ENCODE data around the gene TMEM51.
A peak's percentile ranks its signal among the peaks of the same experiment; 100 is the strongest.
"Not testable (repeated sequence)": the region's sequence is repeated elsewhere in the genome, so short reads cannot be mapped to it uniquely, and the experiment has no call there.

Gene TMEM51

DNA sequence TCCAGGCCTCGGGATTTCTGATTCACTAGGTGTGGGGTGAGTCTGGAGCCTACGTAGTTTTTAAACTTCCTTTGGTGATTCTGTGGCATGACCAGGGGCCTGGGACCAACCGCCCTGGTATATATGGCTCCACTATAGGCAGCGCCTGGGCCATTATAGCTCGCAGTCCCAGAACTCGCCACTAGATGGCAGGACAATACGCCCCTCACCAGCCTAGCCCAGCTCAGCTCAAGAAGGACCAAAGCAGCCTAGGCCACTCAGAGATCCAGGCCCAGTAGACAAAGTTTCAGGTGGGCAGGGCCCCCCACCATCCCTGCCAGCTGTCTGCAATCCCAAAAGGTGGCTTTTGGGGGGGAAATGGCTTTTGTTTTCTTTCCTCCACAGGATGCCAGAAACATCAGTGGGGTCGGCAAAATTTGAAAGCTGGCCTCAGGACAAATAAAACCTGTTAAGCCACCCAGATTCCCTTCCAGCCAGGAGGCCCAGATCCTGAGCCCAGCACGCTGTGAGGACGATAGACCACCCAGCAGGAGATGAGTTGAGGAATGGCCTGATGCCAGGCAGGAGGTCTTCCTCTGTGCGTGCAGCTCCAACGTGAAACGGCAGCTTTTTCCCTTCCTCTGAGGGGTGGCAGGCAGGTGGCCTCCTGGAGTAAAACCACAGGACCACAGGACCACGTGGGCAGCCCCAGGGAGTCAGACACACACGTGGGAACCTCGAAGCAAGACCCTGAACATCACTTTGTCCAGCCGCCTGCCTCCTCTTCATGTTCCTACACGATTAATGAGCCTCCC is 24.8 kb upstream of the TMEM51 start:
- DNase-seq: peak; percentile 63 to 98

DNA sequence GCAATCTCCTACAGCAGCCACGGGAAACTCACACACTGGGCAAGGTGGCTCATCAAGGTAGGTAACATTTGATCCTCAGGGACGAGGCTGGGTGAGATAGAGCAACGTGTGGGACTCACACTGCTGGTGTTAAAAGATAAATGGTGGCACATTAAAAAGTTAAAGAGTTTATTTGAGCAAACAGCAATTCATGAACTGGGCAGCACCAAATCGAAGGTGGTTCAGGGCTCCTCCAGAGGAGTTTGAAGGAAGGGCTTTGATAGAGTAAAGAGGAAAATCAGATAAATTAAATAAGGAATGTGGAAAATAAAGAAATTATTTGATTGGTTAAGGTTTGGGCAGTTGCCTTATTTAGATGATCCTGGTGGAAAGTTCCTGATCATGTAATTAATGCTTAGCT is 23.6 kb upstream of the TMEM51 start:
- no peak for DNase-seq

DNA sequence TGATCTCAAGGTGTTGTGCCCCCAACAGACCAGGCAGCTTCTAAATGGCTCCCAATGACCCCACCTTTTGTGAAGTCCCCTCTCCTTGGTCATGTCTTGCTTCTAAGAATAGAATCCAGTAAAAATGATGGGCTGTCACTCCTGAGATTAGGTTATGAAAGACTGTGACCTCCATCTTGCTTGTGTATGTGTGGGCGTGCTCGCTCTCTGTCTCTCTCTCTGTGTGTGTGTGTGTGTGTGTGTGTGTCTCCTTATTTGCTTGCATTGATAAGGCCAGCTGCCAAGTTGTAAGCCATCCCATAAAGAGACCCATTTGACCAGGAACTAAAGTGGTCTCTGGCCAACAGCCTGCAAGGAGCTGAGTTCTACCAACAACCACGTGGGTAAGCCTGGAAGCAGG is 22.9 kb upstream of the TMEM51 start:
- DNase-seq: no peak

DNA sequence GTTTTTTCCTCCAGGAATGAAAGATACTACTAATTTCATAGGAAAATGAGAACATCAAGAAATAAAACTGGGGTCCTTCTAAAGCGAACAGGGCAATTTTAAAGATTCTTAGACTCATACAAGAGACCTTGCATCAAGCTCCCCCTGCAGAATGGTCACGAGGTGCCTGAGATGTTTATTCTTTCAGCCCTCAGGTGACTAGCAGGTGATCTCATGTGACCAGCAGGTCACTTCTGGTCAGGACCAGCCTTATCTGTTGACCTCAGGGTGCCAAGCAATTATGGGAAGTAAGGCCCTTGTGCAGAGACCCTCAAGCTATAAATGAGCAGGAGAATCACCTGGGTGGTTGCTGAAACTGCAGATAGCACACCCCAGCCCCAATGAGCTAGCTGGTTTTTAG is 20.6 kb upstream of the TMEM51 start:
- DNase-seq: no peak

DNA sequence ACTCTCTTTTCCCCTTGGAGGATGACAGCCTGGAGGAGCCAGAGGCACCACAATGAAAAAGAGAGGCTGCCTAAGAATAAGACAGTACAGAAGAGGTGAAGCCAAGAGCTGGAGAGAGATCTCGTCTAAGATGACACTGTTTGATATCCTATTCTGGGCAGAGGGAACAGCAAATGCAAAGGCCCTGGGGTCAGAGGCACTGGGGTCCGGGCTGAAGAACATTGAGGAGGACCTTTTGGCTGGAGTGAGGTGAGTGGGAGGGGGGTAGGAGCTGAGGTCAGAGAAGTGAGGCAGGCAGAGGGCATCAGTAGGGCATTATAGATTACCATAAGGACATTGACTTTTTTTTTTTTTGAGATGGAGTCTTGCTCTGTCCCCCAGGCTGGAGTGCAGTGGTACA is 19.3 kb upstream of the TMEM51 start:
- DNase-seq: no peak

DNA sequence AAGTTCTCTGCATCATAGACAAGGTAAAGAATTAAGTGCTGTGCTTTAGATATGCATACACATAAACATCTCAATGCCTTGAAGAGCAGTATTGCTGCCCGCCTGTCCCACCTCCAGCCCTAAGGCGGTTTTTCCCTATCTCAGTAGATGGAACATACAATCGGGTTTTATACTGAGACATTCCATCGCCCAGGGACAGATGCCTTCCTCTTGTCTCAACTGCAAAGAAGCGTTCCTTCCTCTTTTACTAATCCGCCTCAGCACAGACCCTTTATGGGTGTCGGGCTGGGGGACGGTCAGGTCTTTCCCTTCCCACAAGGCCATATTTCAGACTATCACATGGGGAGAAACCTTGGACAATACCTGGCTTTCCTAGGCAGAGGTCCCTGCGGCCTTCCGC is 17.9 kb upstream of the TMEM51 start:
- DNase-seq: not testable (repeated sequence)

DNA sequence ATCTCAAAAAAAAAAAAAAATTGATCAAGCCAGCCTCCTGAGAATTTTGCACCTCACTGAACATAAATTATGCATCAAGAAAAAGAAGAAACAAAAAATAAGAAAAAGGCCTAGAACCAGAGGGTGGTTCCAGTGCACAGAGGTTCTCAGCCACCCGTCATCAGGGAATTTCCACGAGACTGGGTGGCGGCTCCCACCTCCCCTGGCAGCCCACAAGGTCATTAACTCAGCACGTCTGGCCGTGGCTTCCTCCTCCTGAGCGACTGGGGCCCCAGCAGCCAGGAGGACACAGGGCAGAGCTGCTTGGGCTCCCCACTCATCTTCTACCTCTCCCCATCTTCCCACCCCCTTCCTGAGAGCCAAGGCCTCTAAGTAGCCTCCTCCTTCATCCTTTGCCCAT is 15.7 kb upstream of the TMEM51 start:
- peak; percentile 88 for DNase-seq

DNA sequence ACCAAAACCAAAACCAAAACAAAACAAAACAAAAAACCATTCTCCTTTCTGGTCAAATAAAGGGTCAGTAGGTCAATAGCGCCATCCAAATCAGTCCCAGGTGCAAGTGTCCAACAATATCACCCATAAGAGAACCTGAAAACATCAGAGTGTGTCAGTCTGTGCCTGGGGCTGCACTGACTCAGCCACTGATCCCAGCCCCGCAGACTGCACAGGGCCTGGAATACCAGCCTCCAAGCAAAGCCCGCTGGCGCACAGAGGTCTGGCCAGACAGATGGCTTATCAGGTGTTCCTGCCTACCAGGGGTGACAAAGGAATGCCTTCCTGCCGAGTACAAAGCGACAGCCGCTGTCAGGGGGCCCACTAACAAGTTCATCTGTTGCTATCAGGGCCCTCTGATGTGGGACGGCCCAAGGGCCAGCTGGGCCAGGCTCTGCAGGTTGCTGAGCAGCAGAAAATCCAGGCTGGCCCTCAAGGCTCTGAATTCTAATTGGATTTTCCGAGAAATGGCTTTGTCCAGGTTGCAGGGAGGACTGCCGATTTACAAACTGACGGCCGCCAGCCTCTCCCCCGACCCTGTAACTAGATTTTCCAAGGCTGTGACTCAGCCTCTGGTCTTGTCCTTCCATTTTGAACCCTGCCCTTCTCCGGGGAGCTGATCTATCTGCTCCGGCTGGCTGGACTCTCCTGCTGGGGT is 13.7 kb upstream of the TMEM51 start:
- DNase-seq: no peak

DNA sequence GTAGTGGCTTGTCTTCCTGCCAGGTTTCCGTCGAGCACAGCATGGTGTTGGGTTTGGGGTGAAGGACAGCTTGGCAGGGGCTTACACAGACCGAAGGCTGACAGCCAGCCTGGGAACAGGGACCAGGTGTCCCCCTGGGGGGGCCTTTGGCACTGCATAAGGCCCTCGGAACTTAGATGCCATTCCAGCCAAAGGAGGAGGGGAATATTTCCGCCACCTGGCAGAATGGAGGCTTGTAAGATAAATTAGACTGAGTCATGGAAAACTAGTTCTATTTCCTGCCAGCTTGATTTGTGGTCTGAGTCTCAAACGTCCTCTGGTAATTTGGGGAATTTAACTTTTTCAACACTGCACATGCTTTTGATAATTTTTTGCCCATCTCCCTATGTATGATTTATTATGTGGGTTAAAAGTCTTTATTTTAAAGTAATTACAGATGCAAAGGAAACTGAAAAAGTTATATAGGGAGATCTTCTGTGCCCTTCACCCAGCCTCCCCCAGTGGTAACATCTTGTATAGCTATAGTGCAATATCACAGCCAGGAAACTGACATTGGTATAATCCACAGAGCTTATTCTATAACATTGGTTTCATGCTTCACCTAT is 11.5 kb upstream of the TMEM51 start:
- DNase-seq: peak; percentile 28 to 49

DNA sequence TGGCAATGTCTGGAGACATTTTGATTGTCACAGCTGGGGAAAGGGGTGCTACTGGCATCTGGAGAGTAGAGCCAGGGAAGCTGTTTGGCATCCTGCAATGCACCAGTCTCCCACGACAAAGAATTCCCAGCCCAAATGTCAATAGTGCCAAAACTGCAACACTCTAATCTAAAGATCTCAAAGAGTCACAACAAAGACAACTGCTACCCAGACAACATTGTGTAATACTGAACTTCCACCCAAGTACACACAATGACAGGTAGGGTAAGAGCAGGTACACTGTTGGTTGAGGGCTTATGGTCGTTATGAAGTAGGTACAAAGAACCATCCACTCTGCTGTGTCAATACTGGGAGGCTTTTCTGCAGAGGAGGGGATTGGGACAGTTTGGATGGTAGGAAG is 8.2 kb upstream of the TMEM51 start:
- DNase-seq: no peak

DNA sequence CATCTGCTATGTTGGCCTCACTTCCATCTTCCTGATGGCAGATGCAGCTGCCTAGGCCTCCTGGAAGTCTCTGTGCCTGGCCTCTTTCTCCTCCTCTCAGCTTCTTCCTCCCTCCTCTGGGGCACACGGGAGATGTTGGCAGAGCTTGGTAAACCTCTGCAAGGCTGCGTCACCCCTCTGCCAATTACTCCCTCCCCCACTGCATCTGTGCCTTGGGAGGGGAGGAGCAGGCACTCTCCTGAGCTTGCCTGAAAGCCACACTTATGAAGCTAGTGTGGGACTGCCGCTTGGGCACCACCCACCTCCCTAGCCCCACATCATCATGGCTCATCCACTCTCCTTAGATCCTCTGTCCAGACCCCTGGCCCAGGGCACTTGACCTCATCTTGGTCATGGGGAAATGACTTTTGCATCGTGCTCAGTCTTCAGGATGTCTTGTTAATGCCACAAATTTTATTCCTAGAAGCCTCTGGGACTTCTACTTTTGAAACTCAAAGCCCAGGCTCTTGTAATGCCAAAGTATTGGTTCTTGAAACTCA is 7.3 kb upstream of the TMEM51 start:
- DNase-seq: no peak

DNA sequence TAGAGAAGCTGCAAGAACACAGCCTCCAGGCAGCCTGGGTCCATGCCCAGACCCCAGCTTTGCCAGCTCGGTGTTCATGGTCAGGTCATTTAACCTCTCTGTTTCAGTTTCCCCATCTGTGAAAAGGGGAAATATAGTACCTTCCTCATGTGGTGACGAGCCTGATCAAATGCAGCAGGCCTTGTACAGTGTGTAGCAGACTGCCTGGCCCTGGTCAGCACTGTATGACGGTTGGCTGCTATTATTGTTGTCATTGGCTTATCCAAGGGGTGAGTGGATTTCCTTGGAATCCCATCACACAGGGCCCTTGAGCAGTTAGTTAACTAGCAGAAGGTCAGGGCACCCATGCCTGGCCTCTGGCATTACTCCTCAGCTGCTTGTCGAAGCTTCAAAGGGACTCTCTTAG is 6.6 kb upstream of the TMEM51 start:
- peak; percentile 34 to 38 for DNase-seq

DNA sequence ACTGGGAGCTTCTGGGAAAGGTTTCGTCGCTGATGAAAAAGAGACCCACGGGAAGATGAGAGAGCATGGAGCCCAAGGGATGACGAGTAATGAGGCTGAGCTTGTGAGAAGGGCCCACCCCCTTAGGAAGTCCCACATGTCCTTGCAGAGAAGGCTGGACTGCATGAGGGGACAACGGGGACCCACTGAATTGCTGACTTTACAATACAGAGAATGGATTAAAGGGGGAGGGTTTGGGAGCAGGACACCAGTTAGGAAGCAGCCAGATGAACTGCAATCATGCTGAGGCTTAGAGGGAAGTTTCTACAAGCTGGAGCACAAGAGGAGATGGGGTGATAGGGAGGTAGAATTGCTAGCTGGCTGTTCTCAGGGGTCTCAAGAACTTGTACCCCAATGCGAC is 5.5 kb upstream of the TMEM51 start:
- no peak for DNase-seq

DNA sequence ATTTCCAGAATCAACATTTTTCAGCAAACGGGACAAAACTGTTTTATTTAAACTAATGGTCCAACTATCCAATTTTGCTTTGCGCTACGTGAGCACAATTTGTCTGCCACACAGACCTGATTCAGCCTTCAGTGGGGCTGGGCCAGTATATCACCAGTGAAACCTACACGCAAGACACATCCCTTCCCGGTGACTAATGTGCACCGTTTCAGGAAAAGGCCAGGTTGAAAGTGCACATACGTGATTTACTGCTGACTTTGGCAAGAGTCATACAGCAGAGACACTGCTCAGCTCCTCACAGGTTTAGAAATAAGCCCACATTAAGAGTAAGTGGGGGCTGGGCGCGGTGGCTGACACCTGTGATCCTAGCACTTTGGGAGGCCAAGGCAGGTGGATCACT is 5.1 kb upstream of the TMEM51 start:
- no peak for DNase-seq

DNA sequence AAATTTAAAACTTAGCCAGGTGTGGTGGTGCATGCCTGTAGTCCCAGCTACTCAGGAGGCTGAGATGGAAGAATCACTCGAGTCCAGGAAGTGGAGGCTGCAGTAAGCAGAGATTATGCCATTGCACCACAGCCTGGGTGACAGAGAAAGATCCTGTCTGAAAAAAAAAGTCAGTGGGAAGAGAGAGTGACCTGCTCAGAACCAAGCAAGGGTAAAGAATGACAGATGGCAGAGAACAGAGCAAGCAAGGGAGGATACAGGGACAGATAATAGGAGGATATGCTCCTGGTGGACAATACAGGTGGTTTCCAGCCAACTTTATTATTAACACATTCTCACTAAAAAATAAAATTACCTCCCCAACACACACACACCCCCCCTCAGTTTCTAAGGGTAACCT is 4.6 kb upstream of the TMEM51 start:
- DNase-seq: no peak

DNA sequence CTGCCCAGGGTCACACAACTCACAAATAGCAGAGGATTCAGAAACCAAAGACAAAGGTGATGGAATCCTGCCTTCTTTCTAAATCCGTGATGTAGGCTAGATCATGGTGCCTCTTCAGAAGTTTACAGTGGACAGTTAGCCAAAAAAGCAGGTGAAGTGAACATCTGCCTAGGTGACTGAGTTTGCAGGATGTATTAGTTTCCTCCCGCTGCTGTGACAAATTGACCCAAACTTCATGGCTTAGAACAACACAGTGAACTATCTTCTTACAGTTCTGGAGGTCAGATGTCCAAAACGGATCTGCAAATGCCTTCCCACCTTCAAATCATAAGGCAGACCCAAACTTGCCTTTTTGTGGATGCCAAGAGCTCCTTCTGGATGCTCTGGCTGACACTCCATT is 3.2 kb upstream of the TMEM51 start:
- DNase-seq: no peak

DNA sequence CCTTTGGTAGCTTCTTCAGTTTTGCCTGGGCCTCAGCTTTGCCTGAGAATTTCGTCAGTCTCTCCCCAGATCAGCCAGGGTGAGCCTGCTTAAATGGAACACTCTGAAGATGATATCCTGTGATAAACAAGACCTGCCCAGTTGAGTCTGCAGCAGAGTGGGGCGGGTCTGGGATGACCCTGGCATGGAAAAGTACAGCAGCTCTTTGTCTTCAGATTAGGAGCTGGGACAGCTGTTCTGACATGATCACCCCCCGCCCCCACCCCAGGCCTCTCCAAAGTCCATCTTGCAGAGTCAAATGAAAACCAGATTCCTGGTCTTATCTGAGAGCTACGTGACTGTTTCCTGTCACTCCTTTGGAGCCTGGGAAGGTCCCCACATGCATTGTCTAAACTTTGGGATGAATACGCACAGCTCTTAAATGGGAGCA is 2.2 kb upstream of the TMEM51 start:
- DNase-seq: no peak

DNA sequence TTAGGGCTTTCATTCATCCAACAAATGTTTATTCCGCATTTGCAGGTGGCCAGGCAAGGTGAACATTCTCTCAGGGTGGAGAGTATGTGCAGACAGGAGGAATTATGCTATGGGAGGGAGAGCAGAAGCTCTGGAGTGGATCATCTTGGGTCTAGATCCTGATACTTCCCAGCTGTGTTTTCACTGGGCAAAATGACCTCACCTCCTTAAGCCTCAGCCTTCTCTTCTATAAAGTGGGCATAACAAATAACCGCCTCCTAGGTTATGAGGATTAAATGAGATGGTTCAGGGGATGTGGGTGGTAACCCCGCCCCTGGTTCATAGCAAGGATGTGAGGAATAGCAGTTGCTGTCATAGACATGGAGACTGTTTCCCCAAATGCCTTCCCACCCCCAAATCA is 1.7 kb upstream of the TMEM51 start:
- DNase-seq: no peak

DNA sequence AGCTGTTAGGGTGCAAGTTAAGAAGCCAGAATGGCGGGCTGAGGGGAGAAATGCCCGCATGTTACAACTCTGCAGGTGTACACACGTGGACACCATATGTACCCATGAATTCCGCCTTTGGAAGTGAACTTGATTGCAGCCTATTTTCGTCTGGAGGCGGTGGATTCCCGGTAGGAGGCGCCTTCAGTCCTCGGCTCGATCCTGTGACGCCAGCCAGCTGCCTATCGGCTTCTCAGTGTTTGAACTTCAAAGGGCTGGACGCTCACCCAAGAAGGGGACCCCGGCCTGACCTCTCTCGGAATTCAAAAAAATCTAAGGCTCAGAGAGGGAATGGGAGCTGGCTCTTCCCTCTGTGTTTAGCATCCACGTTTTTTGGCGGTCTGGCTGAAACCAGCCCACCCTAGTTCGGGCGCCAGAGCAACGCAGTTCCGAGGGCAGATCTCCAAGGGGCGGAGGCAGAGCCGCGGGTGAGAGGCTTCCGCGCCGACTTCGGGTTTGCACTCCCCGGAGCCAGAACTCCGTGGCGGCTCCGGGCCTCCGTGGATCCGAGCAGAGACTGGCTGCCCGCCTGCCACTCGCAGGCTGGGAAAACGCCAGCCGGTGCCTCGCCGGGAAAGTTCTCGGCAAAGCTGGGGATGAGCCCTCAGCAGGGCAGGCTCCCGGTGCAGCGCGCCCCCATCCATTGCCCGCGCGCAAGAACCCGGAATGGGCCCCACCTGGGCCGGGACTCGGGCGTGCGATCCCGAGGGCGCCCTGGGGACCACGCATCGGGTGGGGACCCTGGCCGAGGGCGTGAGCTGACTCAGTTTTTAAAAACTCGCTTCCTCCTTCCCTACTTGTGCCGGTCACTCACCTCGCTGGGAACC is 996 bp upstream of the TMEM51 start:
- DNase-seq: peak; percentile 73 to 77

DNA sequence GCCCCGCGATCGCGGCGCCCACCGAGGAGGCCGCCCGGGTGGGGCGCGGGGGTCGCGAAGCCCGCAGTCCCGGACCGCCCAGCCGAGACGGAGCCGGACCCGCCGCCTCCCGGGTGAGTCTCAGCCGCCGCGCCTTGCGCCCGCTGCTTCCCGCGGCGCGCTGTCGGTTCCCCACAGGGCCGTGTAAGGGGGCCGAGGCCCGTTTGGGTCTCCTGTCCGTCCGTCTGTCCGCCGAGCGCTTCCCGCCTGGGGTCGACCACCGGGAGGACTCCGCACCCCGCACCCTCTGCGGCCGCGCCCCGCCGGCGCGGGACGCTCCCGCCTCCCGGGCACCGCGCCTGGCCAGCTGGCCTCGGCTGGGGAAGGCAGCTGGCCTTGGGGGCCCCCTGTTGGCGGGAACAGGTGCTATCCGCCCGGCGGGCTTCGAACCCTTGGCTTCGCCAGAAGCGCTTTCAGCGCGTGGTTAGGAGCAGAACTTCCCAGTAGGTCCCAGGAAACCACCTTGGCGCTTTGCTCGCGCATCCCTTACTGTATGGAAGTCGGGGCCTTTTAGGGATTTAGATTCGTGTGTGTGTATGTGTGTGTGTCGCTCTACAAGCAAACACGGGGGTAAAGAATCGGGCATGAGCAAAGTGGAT is 414 bp downstream of the TMEM51 start:
- peak; percentile 52 to 83 for DNase-seq

DNA sequence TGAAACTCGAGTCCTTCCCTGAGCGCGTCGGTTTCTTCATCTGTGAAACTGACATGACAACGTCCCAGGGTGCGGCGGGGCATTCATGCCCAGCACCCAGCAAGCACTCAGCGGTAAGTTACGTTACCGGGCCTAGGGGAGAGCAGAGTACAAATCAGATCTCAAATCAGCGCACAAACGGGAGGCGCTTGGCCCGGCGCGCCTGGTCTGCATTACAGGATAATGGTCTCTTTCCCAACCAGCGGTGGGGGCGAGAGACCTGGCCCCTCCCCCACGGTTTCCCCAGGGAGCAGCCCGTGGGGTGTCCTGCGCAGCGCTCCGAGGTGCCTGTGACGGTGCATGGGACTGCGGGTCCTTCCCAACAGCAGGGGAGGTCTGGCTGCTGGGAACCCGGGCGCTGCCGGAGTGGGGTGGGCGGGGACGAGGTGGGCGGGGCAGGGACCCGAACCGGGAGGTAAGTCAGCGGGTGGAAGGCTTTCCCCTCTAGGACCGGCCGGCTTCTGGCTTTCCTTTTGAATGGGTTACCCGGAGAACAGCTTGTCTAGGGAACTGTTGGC is 1.0 kb downstream of the TMEM51 start:
- DNase-seq: no peak

DNA sequence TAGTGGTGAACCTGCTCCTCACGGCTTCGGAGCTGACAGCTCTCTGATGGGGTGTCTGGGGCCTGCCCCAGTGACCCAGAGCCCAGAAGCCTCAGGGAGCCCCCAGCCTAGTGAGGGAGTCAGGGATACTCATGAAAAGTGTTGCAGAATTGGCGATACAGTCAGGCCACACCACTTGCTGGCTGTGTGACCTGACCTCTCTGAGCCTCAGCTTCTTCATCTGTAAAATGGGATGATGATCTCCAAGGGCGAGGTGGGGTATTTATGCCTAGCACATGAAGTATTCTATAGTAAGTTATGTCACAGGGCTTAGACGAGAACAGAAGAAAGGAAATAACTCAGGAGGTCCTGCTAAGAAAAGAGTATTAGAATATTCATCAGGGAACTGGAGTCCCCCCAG is 1.6 kb downstream of the TMEM51 start:
- DNase-seq: no peak

Measured in inflammatory macrophage treated with lipopolysaccharide for 1 hour (primary cell).